ENCODE results near the gene CKMT2.

The CKMT2 gene

GRCh38 chr5:81297531-81297930, 64.4 kb downstream of the CKMT2 start:
- WGBS (ENCODE audit: insufficient coverage) = 100% methylated on average over 1 of the region's 4 CpGs

DNA sequence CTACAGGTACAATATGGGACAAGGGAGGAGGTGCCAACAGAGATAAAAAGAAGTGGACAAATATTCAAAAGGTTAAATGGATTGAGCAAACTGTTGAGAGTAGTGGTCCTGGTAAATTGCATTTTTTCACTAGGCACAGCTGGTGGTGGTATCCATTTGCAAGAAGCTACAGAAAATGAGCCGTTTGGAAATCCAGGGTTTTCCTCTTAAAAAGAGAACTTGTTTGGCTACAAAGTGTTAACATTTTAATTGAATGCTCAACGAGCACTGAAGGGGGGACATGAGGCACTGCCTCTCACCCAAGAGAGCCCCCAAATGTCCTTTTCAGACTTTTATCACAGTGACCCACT, 67.8 kb downstream of the CKMT2 start:
- peak overlapping the region; percentile 89 to 95 for H3K27ac ChIP-seq (ENCODE audit: insufficient read depth in 1 of 2, low read depth in 1 of 2, low read length in 2 of 2, poor library complexity in 1 of 2, severe bottlenecking in 2 of 2)
- CTCF ChIA-PET = interaction anchor here (1.2 kb wide), 1 partner anchor 12 kb away, joined by 3 read pairs; no protein-coding TSS in a partner anchor
- peak overlapping the region; percentile 87 to 100 (median 95) for H3K4me3 ChIP-seq (ENCODE audit: control insufficient read depth in 1 of 7, extremely low read depth in 1 of 7, insufficient read depth in 4 of 7, low read depth in 2 of 7, low read length in 6 of 7)
- H3K27me3 ChIP-seq (replicated peaks in 2 of 5; ENCODE audit: control insufficient read depth in 4 of 5, insufficient read depth in 5 of 5, low read length in 4 of 5) = no peaks in the 10 kb centered on the region
- H3K9me3 ChIP-seq (ENCODE audit: control extremely low read depth in 1 of 5, control insufficient read depth in 4 of 5, insufficient read depth in 2 of 5, low read depth in 1 of 5, low read length in 4 of 5) = no peaks in the 10 kb centered on the region
- peak in 2 of 3 donors; percentile 9 to 22 for DNase-seq
- WGBS (ENCODE audit: insufficient coverage) = 0% methylated on average over 1 of the region's 2 CpGs
- peaks cover 3 to 9% (median 5%) of the 10 kb centered on the region in 4 experiments for H3K36me3 ChIP-seq (ENCODE audit: control insufficient read depth in 4 of 4, insufficient read depth in 4 of 4, low read length in 3 of 4)
- POLR2A ChIA-PET = no interaction called here
- peaks cover 6 to 29% (median 23%) of the 10 kb centered on the region in 4 experiments for H3K4me1 ChIP-seq (ENCODE audit: control extremely low read depth in 1 of 4, control insufficient read depth in 4 of 4, insufficient read depth in 4 of 4, low read length in 3 of 4)

More at GRCh38 chr5:81297531-81297930, 64.4 kb downstream of the CKMT2 start:
- Histone ChIP-seq H3K4me1 (ENCODE audit: control extremely low read depth in 1 of 4, control insufficient read depth in 4 of 4, insufficient read depth in 4 of 4, low read length in 3 of 4) (peaks cover 6 to 27% (median 22%) of the 10 kb centered on the region in 4 experiments), H3K4me3 (ENCODE audit: control insufficient read depth in 1 of 7, extremely low read depth in 1 of 7, insufficient read depth in 4 of 7, low read depth in 2 of 7, low read length in 6 of 7) (no peak overlapping the region), H3K27ac (ENCODE audit: insufficient read depth in 1 of 2, low read depth in 1 of 2, low read length in 2 of 2, poor library complexity in 1 of 2, severe bottlenecking in 2 of 2) (no peak overlapping the region), H3K9me3 (ENCODE audit: control extremely low read depth in 1 of 5, control insufficient read depth in 4 of 5, insufficient read depth in 2 of 5, low read depth in 1 of 5, low read length in 4 of 5) (peaks cover under 1 to 11% (median 5%) of the 10 kb centered on the region in 5 experiments), H3K27me3 (replicated peaks in 2 of 5; ENCODE audit: control insufficient read depth in 4 of 5, insufficient read depth in 5 of 5, low read length in 4 of 5) (no peaks in the 10 kb centered on the region), H3K36me3 (ENCODE audit: control insufficient read depth in 4 of 4, insufficient read depth in 4 of 4, low read length in 3 of 4) (peaks cover 0 to 6% (median 3%) of the 10 kb centered on the region in 4 experiments)
- no peak for DNase-seq
- ChIA-PET POLR2A (no interaction called here), CTCF (interaction anchor here (1.1 kb wide), 1 partner anchor 10 kb away, joined by 3 read pairs; no protein-coding TSS in a partner anchor)

DNA sequence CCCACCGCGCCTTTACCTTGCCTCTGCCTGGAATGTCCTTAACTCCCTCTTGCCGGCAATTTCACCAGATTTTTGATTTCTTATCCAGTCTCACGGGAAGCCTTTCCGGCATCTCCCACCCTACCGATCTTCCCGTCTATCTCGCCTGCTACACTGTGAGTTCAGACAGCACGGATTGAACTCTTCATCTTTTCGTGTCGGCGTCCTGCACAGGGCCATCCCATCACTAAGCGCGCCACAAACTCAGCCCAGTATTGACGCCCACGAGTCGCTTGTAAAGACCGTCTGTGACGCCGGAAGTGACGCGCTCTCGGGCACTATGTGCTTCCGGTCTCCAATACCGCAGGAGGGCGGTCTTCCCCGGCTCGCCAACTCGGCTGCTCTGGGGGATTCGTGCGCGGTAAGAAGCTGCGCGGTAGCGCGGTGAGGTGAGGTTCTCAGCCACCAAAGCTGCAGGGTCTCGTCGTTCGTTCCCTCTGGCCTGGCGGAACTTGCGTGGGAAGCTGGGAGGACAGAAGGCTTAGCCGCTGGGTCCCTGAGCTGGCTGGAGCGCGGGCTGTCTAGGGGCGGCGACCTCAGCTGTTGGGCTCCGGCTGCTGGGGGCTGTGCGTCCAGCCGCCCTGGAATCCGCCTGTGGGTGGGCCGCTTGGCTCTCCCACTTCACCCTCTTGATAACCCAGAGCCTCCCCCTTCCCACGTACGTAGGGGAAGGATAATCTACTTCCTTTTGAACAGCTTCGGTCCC, 68.3 kb downstream of the CKMT2 start, which contains the start of gene ZCCHC9:
Gene ZCCHC9 (plus strand): TSS at position 317 of the 745 bp plus-strand sequence. CDS start 3,171 bp downstream, outside the sequence.
- H3K4me1 ChIP-seq (ENCODE audit: control extremely low read depth in 1 of 4, control insufficient read depth in 4 of 4, insufficient read depth in 4 of 4, low read length in 3 of 4) = peaks cover 6 to 29% (median 23%) of the 10 kb centered on the region in 4 experiments
- peak within 1 kb of the TSS; percentile 89 to 95 for H3K27ac ChIP-seq (ENCODE audit: insufficient read depth in 1 of 2, low read depth in 1 of 2, low read length in 2 of 2, poor library complexity in 1 of 2, severe bottlenecking in 2 of 2)
- POLR2A ChIA-PET = interaction anchor here (0.6 kb wide), 1 partner anchor 62 kb away, joined by 6 read pairs; no protein-coding TSS in a partner anchor

GRCh38 chr5:81302596-81302995, 69.5 kb downstream of the CKMT2 start:
- peak overlapping the region in 5 of 7 experiments; percentile 89 to 100 (median 99) for H3K4me3 ChIP-seq (ENCODE audit: control insufficient read depth in 1 of 7, extremely low read depth in 1 of 7, insufficient read depth in 4 of 7, low read depth in 2 of 7, low read length in 6 of 7)
- ChIA-PET POLR2A (no interaction called here), CTCF (interaction anchor here (1.7 kb wide), 1 partner anchor 13 kb away, joined by 4 read pairs; no protein-coding TSS in a partner anchor)
- H3K27me3 ChIP-seq (replicated peaks in 2 of 5; ENCODE audit: control insufficient read depth in 4 of 5, insufficient read depth in 5 of 5, low read length in 4 of 5) = no peaks in the 10 kb centered on the region
- peak overlapping the region in 1 of 2 experiments; percentile 95 for H3K27ac ChIP-seq (ENCODE audit: insufficient read depth in 1 of 2, low read depth in 1 of 2, low read length in 2 of 2, poor library complexity in 1 of 2, severe bottlenecking in 2 of 2)
- no peak for DNase-seq
- 100% methylated on average over 3 of the region's 5 CpGs for WGBS (ENCODE audit: insufficient coverage)
- H3K4me1 ChIP-seq (ENCODE audit: control extremely low read depth in 1 of 4, control insufficient read depth in 4 of 4, insufficient read depth in 4 of 4, low read length in 3 of 4) = peaks cover 6 to 29% (median 23%) of the 10 kb centered on the region in 4 experiments
- H3K36me3 ChIP-seq (ENCODE audit: control insufficient read depth in 4 of 4, insufficient read depth in 4 of 4, low read length in 3 of 4) = peaks cover 3 to 9% (median 4%) of the 10 kb centered on the region in 4 experiments
- H3K9me3 ChIP-seq (ENCODE audit: control extremely low read depth in 1 of 5, control insufficient read depth in 4 of 5, insufficient read depth in 2 of 5, low read depth in 1 of 5, low read length in 4 of 5) = no peaks in the 10 kb centered on the region

More for the DNA sequence above, 68.3 kb downstream of the CKMT2 start, which contains the start of gene ZCCHC9:
- WGBS (ENCODE audit: insufficient coverage) = 0% methylated on average over 48 of the region's 54 CpGs
- no peaks in the 10 kb centered on the region for H3K9me3 ChIP-seq (ENCODE audit: control extremely low read depth in 1 of 5, control insufficient read depth in 4 of 5, insufficient read depth in 2 of 5, low read depth in 1 of 5, low read length in 4 of 5)
- no peaks in the 10 kb centered on the region for H3K27me3 ChIP-seq (replicated peaks in 2 of 5; ENCODE audit: control insufficient read depth in 4 of 5, insufficient read depth in 5 of 5, low read length in 4 of 5)
- H3K36me3 ChIP-seq (ENCODE audit: control insufficient read depth in 4 of 4, insufficient read depth in 4 of 4, low read length in 3 of 4) = peaks cover 3 to 9% (median 5%) of the 10 kb centered on the region in 4 experiments
- DNase-seq = peak; percentile 97 to 99 (median 99)
- CTCF ChIA-PET = interaction anchor here (0.9 to 1.2 kb wide), 2 partner anchors 12 to 74 kb away, joined by 3 read pairs; no protein-coding TSS in a partner anchor
- peak within 1 kb of the TSS; percentile 87 to 100 (median 95) for H3K4me3 ChIP-seq (ENCODE audit: control insufficient read depth in 1 of 7, extremely low read depth in 1 of 7, insufficient read depth in 4 of 7, low read depth in 2 of 7, low read length in 6 of 7)

DNA sequence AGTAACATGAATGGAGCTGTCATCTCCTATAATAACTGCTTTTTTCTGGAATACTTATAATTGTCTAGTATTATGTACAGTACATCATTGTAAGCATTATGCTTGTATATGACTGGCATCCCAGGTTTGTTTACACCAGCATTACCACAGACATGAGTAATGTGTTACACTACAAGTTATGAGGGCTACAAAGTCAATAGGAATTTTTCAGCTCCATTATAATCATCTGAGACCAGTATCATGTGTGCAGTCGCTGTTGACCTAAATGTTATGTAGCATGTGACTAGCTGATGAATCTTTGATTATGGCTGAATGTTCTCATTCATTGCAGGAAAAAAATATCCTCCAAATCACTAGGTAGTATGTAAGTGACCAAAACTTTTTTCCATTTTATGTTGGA, 70.4 kb downstream of the CKMT2 start:
- Histone ChIP-seq H3K36me3 (ENCODE audit: control insufficient read depth in 4 of 4, insufficient read depth in 4 of 4, low read length in 3 of 4) (peaks cover 3 to 11% (median 4%) of the 10 kb centered on the region in 4 experiments), H3K9me3 (ENCODE audit: control extremely low read depth in 1 of 5, control insufficient read depth in 4 of 5, insufficient read depth in 2 of 5, low read depth in 1 of 5, low read length in 4 of 5) (no peaks in the 10 kb centered on the region), H3K27ac (ENCODE audit: insufficient read depth in 1 of 2, low read depth in 1 of 2, low read length in 2 of 2, poor library complexity in 1 of 2, severe bottlenecking in 2 of 2) (no peak overlapping the region), H3K4me1 (ENCODE audit: control extremely low read depth in 1 of 4, control insufficient read depth in 4 of 4, insufficient read depth in 4 of 4, low read length in 3 of 4) (peaks cover 6 to 29% (median 23%) of the 10 kb centered on the region in 4 experiments), H3K4me3 (ENCODE audit: control insufficient read depth in 1 of 7, extremely low read depth in 1 of 7, insufficient read depth in 4 of 7, low read depth in 2 of 7, low read length in 6 of 7) (no peak overlapping the region), H3K27me3 (replicated peaks in 2 of 5; ENCODE audit: control insufficient read depth in 4 of 5, insufficient read depth in 5 of 5, low read length in 4 of 5) (no peaks in the 10 kb centered on the region)
- DNase-seq = no peak
- CTCF ChIA-PET = interaction anchor here (1.7 kb wide), 1 partner anchor 12 kb away, joined by 4 read pairs; no protein-coding TSS in a partner anchor
- no CpG with 5 or more reads among the region's 1 CpG for WGBS (ENCODE audit: insufficient coverage)
- POLR2A ChIA-PET = no interaction called here

GRCh38 chr5:81305785-81306184, 72.7 kb downstream of the CKMT2 start:
- CTCF ChIA-PET = no interaction called here
- H3K9me3 ChIP-seq (ENCODE audit: control extremely low read depth in 1 of 5, control insufficient read depth in 4 of 5, insufficient read depth in 2 of 5, low read depth in 1 of 5, low read length in 4 of 5) = no peaks in the 10 kb centered on the region
- H3K27ac ChIP-seq (ENCODE audit: insufficient read depth in 1 of 2, low read depth in 1 of 2, low read length in 2 of 2, poor library complexity in 1 of 2, severe bottlenecking in 2 of 2) = no peak overlapping the region
- DNase-seq = no peak
- peaks cover 7 to 16% (median 7%) of the 10 kb centered on the region in 4 experiments for H3K36me3 ChIP-seq (ENCODE audit: control insufficient read depth in 4 of 4, insufficient read depth in 4 of 4, low read length in 3 of 4)
- no peak overlapping the region for H3K4me3 ChIP-seq (ENCODE audit: control insufficient read depth in 1 of 7, extremely low read depth in 1 of 7, insufficient read depth in 4 of 7, low read depth in 2 of 7, low read length in 6 of 7)
- POLR2A ChIA-PET = interaction anchor here (0.6 kb wide), 1 partner anchor 103 kb away, joined by 5 read pairs; no protein-coding TSS in a partner anchor
- H3K4me1 ChIP-seq (ENCODE audit: control extremely low read depth in 1 of 4, control insufficient read depth in 4 of 4, insufficient read depth in 4 of 4, low read length in 3 of 4) = peaks cover 2 to 11% (median 9%) of the 10 kb centered on the region in 4 experiments
- H3K27me3 ChIP-seq (replicated peaks in 2 of 5; ENCODE audit: control insufficient read depth in 4 of 5, insufficient read depth in 5 of 5, low read length in 4 of 5) = no peaks in the 10 kb centered on the region

DNA sequence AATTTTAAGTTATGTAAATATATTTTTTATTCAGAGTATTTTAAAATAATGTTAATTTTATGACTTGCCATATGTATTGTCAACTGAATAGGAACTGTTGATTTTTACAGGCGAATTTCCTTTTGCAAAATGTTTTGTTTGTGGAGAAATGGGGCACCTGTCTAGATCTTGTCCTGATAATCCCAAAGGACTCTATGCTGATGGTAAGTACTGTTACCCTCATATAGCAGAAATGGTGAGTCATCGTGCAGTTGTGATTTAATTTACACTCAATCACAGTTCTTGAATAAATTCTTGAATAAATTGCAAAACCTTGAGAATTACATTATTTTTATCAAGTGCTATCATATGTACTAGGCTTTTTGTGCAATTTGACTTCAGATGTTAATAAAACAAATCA, 75.7 kb downstream of the CKMT2 start:
- Histone ChIP-seq H3K27me3 (replicated peaks in 2 of 5; ENCODE audit: control insufficient read depth in 4 of 5, insufficient read depth in 5 of 5, low read length in 4 of 5) (no peaks in the 10 kb centered on the region), H3K4me3 (ENCODE audit: control insufficient read depth in 1 of 7, extremely low read depth in 1 of 7, insufficient read depth in 4 of 7, low read depth in 2 of 7, low read length in 6 of 7) (no peak overlapping the region), H3K36me3 (ENCODE audit: control insufficient read depth in 4 of 4, insufficient read depth in 4 of 4, low read length in 3 of 4) (peaks cover 8 to 36% (median 22%) of the 10 kb centered on the region in 4 experiments), H3K27ac (ENCODE audit: insufficient read depth in 1 of 2, low read depth in 1 of 2, low read length in 2 of 2, poor library complexity in 1 of 2, severe bottlenecking in 2 of 2) (no peak overlapping the region), H3K9me3 (ENCODE audit: control extremely low read depth in 1 of 5, control insufficient read depth in 4 of 5, insufficient read depth in 2 of 5, low read depth in 1 of 5, low read length in 4 of 5) (no peaks in the 10 kb centered on the region), H3K4me1 (ENCODE audit: control extremely low read depth in 1 of 4, control insufficient read depth in 4 of 4, insufficient read depth in 4 of 4, low read length in 3 of 4) (no peaks in the 10 kb centered on the region)
- ChIA-PET CTCF (interaction anchor here (1.4 to 1.7 kb wide), 2 partner anchors 10 to 11 kb away, joined by 3 to 5 read pairs; no protein-coding TSS in a partner anchor), POLR2A (no interaction called here)
- DNase-seq = no peak
- WGBS (ENCODE audit: insufficient coverage) = 100% methylated on average over 1 of the region's 2 CpGs
